HG02763 (cell line): ENCODE results near the gene TIGD1.
A peak's percentile ranks its signal among the peaks of the same experiment; 100 is the strongest.

Experiments
- ATAC-seq: cut with Tn5 transposase; IDR thresholded peaks from one replicate; pipeline ENCODE4 v1.9.1; 2021; ENCODE audit warnings: mild to moderate bottlenecking, moderate library complexity; ENCODE audit not compliant: unreplicated experiment

TIGD1 gene

DNA sequence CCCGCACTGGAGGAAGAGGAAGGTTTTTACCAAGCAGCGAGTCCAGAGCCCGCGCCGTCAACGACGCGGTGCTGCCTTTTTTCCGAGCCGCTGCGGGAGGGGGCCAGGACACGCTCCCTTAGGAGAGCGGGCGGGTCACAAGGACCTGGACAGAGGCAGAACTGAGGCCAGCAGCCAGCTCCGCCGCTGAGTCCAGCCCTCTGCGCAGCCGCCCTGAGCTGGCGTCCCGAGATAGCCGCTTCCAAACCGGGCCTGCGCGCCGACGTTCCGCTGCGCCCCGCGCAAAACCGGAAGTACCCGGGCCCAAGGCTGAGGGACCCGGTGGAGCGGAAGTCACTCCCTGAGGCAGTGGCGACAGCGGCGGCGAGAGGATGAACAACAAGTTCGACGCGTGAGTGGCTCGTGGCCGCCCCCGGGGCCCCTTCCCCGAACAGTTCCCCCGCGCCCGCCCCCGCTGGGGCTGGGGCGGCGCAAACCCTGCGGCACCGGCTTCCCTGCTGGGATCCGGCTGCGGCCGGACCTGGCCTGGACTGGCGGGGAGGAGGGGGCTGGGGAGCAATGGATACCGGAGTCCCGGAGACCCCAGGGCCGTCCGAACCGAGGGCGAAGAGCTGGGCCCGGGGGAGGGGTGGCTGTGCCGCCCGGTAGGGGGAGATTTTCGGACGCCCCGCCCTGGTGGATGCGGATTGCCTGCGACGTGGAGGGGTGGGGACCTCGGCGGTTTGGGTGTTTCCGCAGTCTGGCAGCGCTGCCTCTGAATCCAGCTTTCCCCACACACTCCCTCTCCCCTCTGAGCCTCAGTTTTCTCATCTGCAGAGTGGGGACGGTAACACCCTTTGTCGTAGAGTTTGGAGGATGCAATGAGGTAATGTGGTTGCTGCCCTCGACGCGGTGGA lies at the start of gene TIGD1, which contains the start of gene EIF4E2:
Gene TIGD1, minus strand, starts transcription at position 204 of the 896 bp plus-strand sequence. CDS start 675 bp downstream, outside the sequence.
Gene EIF4E2, plus strand, starts transcription at position 336 of the 896 bp plus-strand sequence. Its CDS starts 36 bp downstream, at position 372.
- peak; percentile 93 for ATAC-seq

DNA sequence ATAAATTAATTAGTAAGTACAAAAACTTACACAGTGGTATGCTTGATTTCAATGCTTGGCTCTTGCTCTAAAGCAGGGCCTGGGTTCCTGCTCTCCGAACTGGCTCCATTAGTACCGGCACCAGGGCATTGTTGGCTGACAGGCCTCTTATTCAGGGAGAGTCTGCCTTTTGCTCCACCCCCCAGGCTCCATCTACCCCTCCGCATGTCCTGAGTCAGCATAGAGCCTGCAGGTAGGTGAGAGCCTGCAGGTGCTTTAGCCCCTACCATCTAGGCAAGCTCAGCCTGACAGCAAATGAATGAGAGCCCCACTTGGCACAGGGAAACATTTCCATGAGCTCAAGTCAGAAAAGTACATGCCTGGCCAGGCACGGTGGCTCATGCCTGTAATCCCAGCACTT lies 47.9 kb upstream of the TIGD1 start:
- ATAC-seq: no peak

- ATAC-seq: no peak
Measured at GRCh38 chr2:232597362-232598079, 47.2 kb upstream of the TIGD1 start.

GRCh38 chr2:232593982-232594381 lies 43.6 kb upstream of the TIGD1 start:
- ATAC-seq: no peak

DNA sequence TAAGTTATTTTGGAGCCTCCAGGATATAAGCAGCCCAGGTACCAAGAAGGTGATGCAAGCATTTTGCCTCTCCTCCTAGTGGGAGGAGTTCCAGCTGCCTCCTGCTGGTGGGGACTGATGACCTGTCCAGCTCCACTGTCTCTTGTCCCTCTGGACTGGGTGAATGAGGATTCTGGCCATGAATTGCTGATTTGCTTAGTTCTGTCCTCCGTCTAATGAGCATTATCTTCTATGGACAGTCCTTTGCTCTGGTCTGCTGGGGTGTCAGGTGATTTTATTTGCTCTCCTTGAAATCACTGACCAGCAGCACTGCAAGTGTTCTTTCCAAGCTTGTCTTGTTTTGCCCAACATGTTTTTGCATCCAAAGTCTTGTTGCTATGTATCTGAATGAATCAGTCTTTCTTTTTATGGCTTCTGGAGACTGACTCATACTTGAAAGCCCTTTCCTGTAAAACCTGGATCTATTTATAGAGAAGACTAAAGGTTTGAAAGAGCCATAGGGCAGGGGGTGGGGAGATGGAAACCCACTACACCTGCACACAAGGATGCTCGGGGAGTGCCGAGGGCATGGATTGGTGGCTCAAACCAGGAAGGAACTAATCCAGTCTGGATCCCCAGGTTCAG lies 42.5 kb upstream of the TIGD1 start:
- ATAC-seq: no peak

DNA sequence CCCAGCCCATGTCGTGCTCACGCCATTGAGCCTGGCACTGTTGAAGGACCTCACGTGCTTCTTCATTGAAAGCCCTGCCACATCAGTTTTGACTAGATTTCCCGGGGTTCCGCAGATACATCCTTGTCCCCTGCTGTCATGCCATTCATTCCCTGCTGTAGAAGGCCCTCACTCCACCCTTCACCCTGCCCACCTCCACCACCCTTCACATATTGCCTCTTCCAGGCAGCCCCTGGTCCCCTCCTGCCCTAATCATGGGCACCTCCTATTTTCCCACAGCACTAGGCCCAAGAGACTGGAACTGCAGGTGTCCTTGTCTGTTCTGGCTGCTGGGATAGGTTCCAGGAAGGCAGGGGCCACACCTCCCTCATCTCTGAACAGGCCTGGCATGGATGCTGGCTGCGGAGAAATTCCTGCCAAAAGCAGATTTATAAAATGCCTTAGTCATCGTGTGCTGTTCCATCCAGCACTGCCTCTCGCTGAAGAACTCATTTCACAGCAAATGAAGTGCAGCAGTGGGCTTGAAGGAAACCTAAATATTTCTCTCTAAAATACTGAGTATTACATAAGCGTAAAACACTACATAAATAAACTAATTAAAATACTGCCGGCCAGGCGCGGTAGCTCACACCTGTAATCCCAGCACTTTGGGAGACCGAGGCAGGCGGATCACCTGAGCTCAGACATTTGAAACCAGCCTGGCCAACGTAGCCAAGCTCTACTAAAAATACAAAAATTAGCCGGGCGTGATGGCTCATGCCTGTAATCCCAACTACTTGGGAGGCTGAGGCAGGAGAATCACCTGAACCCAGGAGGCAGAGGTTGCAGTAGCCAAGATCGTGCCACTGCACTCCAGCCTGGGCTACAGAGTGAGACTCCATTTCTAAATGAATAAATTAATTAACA lies 38.6 kb upstream of the TIGD1 start:
- no peak for ATAC-seq

DNA sequence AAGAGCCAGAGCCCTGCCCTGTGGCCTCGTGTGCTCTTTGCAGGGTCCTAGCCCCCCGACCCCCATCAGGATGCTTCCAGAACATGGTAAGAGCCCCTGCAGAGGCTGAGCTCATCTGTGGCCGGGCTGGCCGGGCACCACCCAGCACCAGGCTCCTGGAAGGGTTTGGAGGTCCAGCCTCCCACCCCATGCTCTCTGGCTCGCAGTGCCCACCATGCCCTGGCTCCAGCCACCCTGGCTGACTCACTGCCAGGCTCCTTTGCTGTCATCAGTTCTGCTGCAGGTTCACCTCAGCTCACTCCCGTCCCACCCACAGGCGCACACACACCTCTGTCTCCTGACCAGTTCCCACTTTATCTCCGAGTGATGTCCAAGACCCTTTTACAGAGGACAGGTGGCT lies 37.7 kb upstream of the TIGD1 start:
- ATAC-seq: no peak

DNA sequence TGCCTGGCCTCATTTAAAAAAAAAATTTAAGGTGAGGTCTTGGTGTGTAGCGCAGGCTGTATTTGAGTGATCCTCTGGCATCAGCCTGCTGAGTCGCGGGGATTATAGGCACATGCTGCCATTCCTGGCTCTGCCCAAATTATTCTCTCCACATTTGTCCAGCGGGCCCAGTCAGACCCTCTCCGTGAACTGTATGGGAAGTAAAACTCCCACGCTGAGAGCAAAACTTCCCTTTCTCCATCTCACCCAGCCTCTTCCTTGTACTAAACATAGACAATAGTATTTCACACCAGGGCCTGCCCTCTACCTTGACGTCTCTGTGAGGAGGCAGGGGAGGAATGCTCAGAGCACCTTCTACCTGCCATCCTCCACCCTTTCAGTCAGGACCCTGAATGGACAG lies 37.2 kb upstream of the TIGD1 start:
- no peak for ATAC-seq

DNA sequence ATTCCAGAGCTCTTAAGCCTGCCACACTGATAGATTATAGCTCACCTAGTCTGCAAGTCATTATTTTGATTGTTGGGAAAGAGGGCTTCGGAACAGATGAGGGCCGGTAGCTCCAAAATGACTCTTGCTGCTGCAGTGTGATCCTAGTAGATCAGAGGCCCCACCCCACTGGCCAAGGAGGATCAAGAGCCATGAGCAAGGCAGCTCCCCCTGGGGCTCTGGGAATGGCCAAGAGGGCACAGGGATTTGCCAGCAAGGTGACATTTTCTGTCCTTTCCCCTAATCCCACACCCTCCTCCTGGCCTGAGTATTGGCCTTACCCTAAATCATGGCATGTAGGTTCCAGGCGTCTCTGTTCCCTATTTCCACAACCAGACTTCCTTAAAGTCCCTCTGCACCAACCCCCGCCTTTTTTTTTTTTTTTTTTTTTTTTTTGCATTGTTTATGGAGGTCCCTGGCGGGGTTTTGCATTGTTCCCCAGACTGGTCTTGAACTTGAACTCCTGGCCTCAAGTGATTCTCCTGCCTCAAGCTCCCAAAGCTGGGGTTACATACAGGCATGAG lies 36.7 kb upstream of the TIGD1 start:
- no peak for ATAC-seq

DNA sequence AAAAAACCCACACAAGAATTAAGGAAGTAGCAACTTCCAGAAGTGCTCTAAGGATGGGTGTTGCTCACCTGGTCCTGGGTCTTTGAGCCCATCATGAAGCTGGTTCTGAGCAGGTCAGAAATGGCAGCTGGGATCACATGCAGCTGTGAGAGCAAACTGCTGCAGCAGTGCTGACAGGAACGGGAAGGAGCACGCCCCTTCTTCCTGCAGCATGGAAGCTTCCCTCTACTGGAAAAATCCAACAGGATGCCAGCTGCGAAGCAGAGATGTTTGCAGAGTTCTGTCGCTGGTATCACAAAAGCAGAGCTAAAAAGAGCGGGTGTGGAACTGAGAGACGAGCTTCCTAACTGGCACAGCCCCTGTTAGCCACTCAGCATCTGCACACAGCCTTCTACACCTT lies 33.9 kb upstream of the TIGD1 start:
- ATAC-seq: no peak

- no peak for ATAC-seq
Measured at GRCh38 chr2:232581725-232582124, 31.4 kb upstream of the TIGD1 start.

DNA sequence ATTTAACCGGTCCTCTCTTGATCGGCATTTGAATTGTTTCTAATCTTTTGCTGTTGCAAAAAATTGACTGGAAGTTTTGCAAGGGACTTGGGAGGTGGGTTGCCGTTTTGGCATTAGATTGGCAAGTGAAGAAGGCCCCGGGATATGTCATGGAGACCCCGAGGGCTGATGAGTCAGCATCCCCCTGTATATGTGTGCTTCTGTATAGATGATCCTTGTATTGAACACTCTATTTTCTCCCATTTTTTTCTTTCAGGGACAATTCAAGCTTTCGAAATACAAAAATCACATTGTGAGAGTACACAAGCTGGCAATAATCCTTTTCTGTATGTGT lies 30.3 kb upstream of the TIGD1 start:
- ATAC-seq: no peak

DNA sequence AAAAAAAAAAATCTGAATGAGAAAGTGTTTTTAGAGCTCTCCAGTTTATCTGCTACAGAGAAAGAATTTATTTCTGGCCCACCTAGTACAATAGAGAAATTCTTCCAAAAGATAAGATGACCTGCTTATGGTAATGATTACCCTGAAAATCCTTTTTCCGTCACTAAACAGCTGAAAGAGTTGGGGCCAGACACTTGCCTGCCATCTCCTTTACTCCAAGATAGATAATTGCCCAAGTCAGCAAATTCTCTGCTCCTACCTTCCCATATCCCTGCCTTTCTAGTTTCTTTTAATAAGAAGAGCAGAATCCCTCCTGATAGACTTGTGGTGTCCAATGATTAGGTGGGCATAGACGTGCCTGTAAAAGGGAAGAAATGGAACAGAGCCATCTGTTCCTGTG lies 28.3 kb upstream of the TIGD1 start:
- ATAC-seq: no peak

GRCh38 chr2:232577841-232578240 lies 27.5 kb upstream of the TIGD1 start:
- ATAC-seq: no peak

GRCh38 chr2:232576995-232577394 lies 26.6 kb upstream of the TIGD1 start:
- ATAC-seq: no peak

GRCh38 chr2:232575404-232575746 lies 25.0 kb upstream of the TIGD1 start:
- ATAC-seq: no peak

DNA sequence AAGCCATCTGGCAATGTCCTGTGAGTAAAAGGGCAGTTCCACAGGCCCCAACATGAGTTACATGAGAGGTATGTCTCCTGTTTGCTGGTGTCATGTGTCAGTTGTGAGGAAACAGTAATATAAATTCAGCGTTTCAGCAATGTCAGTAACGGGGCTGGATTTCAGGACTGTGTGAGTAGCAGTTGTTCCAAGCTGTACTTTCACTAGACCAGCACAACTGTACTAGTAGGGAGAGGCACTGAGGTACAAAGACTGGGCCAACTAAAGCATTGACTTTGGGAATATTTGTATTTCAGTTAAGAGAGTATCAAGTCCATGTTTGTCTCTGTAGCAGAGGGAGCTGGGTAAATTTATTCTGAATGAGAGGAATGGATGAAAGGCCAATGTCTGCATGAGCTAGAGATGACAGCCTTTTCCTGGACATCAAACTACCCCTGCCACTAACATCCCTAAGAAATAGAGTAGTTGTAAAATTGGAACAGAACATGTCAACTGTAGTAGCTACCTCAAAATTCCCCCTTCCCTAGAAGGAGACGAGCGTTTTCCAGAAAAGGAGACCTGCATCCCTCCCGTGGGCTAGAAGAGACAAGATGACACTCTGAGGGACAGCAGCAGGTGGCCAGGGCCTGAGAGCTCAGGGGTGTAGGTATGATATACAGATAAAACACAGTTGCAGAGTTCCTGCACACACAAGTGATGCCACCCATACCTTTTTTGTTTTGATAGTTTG lies 24.5 kb upstream of the TIGD1 start:
- ATAC-seq: no peak

DNA sequence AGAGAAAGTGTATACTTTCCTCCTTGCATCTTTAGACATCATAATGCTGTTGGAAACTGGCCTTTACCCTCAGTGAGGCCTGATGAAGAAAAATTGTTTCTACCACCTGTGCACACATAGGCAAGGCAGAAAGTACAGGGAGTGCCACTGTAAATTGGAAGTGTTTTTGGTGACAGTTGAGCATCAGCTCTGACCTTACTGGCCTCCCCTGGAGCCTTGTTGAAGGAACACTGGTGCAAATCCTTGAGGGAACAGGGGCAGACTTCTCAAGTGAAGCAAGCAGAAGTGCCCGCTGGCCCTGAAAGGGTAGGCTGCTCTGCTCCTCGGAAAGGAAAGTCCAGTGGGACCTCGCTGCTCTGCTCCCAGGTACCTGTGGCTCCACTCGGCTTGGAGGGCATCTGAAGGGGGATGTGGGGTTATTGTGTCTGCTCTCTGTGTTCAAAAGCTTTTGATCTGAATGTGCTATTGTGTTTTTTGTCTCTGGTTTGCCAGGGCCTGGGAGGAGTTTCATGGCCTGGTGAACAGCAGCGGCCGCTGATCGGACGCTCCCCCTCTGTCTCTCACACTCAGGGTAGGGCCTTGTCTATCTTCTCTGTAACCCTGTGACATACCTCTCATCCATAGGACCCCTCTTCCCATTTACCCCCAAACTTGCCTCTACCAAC lies 23.5 kb upstream of the TIGD1 start:
- ATAC-seq: no peak

- ATAC-seq: no peak
Measured at GRCh38 chr2:232573042-232573441, 22.7 kb upstream of the TIGD1 start.
